ENCODE results near the gene KRT7.
"Not testable (repeated sequence)": the region's sequence is repeated elsewhere in the genome, so short reads cannot be mapped to it uniquely, and the experiment has no call there.

KRT7 gene

DNA sequence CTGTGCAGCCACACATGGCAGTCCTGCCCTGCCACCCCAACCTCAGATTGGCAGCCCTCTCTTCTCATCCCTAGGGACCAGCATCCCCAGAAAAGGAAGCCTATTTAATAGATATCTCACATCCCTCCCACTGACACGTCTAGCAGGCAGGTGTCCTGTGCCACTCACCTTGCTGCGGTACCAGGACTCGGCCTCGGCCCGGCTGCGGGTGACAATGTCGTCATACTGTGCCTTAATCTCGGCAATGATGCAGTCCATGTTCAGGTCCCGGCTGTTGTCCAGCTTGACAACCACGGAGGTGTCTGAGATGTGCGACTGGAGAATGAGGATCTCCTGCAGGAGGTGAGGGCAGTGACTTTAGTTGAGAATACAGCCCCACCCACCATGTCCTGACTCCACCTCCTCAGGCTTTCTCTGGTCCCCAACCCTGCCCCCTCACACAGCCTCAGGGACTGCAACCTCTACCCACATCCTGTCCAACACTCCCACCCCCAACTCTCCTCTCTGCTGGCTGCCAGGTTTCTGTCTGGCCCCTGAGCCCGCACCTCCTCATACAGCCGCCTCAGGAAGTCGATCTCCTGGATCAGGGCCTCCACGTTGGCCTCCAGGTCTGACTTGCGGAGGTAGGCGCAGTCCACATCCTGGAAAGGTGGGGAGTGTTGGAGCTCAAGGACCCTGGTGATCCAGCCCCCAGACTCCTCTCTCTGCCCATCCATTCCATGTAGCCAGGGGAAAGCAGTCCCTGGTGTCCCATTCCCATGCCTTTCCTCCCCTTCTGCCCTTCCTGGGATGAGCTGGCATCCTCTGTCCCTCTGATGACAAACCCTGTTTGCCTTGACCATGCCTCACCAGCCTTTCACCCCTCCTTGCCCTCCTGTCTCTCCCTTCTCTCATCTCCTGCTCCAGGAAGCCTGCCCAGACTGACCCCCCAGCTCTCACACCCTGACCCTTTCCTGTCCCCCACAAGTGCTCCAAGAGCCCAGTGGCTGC lies 55.1 kb downstream of the KRT7 start:
- not testable (repeated sequence) for H3K4me3 ChIP-seq (ENCODE audit: low read depth, low read length); H3K9ac ChIP-seq (ENCODE audit: low read depth, low read length); H3K27me3 ChIP-seq (ENCODE audit: control insufficient read depth, insufficient read depth, low read length); H3K4me1 ChIP-seq (ENCODE audit: control insufficient read depth, insufficient read depth, low read length); H3K9me3 ChIP-seq (ENCODE audit: control insufficient read depth, insufficient read depth, low read length); H3K36me3 ChIP-seq (ENCODE audit: control insufficient read depth, insufficient read depth, low read length)

DNA sequence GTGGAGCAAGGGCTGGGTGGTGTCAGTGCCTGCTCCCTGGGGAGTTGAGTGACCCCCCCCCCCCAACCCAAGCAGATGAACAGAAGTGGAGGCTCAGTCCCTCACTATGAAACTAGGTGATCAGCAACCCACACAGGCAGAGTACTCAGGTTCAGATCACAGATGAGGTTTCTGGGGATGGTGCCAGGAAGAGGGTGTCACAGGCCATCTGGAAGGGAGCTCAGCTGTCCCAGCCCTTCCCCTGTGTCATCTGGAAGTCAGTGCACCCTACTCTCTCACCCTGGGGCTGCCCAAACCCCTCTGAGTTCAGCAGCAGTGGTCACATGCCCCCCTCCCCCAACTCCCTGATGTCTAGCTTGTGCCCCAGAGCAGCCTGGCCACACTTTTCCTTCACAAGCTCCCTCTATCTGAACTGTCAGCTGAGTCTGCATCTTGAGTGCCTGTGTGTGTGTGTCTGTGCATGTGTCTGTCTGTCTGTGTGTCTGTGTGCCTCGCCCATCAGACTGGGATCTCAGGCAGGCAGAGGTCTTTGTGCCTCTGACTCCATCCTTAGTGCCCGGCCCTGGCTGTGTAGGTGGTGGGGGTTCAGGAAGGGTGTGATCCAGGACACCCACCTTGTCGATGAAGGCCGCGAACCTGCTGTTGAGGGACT lies 57.6 kb downstream of the KRT7 start:
- H3K4me1 ChIP-seq (ENCODE audit: control insufficient read depth, insufficient read depth, low read length); H3K4me3 ChIP-seq (ENCODE audit: low read depth, low read length); H3K36me3 ChIP-seq (ENCODE audit: control insufficient read depth, insufficient read depth, low read length); H3K27me3 ChIP-seq (ENCODE audit: control insufficient read depth, insufficient read depth, low read length); H3K9me3 ChIP-seq (ENCODE audit: control insufficient read depth, insufficient read depth, low read length); H3K9ac ChIP-seq (ENCODE audit: low read depth, low read length): not testable (repeated sequence)

DNA sequence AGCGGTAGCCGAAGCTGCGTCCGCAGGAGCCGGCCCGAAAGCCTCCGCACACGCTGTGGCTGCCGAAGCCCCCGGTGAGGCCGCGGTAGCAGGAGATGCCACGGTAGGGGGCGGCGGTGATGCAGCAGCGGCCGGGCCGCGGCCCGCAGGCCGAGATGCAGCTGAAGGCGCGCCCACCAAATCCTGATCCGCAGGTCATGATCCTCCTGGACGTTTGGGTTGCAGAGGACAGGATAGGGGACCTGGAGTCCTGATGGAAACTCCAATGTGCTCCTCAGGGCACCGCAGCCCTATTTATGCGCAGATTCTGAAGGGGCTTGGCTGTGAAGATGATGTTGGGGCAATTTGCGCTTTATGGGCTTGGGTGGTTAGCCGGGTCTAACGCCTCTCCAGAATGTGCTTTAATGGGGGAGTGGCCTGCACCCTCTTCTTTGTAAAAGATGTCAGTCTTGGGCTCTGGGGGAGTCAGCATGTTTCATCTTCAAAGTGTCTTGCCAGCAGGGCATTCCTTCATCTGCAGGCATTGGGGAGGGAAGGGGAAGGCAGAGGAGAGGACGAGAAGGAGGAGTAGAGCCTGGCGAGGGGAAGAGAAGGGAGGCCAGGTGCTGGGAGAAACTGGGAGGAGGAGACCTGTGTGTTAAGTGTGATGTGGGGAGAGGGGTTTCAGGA lies 58.4 kb downstream of the KRT7 start, which contains the start of gene KRT81:
TSS of gene KRT81 (minus strand) at position 268 of the 669 bp plus-strand sequence. CDS start at position 199, 69 bp downstream.
- Histone ChIP-seq H3K27me3 (ENCODE audit: control insufficient read depth, insufficient read depth, low read length) (no peaks in the 10 kb centered on the region), H3K4me3 (ENCODE audit: low read depth, low read length) (no peak within 1 kb of the TSS)

DNA sequence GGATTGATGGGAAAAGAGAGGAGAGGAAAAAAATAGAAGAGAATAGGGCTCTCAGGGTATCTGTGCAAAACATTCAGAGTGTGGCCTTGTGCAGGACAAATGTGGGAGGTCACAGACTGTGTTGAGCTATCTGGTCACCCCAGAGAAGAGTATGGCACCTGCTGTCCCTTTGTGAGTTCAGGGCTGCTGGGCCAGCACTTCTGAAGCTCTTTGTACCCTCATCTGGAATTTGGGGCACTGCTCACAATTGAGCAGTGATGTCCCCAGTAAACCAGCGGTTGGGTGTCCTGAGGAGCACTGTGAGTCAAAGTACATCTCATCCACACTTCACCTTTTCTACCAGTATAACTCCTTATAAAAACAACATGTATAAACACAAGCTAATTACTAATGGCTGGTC lies 60.9 kb downstream of the KRT7 start:
- Histone ChIP-seq H3K27me3 (ENCODE audit: control insufficient read depth, insufficient read depth, low read length) (peaks cover 3% of the 10 kb centered on the region), H3K4me3 (ENCODE audit: low read depth, low read length) (no peak overlapping the region), H3K36me3 (ENCODE audit: control insufficient read depth, insufficient read depth, low read length) (no peaks in the 10 kb centered on the region), H3K4me1 (ENCODE audit: control insufficient read depth, insufficient read depth, low read length) (no peaks in the 10 kb centered on the region), H3K9me3 (ENCODE audit: control insufficient read depth, insufficient read depth, low read length) (no peaks in the 10 kb centered on the region), H3K9ac (ENCODE audit: low read depth, low read length) (no peak overlapping the region)

More for the DNA sequence above, 58.4 kb downstream of the KRT7 start, which contains the start of gene KRT81:
- H3K9me3 ChIP-seq (ENCODE audit: control insufficient read depth, insufficient read depth, low read length): no peaks in the 10 kb centered on the region
- H3K36me3 ChIP-seq (ENCODE audit: control insufficient read depth, insufficient read depth, low read length): no peaks in the 10 kb centered on the region
- no peak within 1 kb of the TSS for H3K9ac ChIP-seq (ENCODE audit: low read depth, low read length)
- H3K4me1 ChIP-seq (ENCODE audit: control insufficient read depth, insufficient read depth, low read length): no peaks in the 10 kb centered on the region

DNA sequence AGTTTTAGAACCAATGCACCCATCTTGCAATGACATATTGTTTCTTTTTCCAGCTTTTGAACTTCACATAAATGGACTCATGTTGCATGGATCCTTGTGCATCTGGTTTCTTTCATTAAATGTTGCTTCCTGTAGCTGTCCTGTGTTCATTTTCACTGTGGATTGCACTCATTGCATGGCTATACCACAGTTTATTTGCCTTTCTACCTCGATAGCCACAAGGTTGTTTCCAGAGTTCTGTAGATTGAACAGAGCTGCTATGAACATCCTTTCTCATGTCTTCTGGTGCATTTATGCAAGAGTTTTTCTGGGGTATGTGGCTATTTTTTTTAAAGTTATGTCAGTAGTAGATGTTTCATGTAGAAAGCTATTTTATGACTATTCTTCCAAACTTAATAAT lies 61.8 kb downstream of the KRT7 start:
- Histone ChIP-seq H3K4me3 (ENCODE audit: low read depth, low read length) (no peak overlapping the region), H3K9me3 (ENCODE audit: control insufficient read depth, insufficient read depth, low read length) (no peaks in the 10 kb centered on the region), H3K4me1 (ENCODE audit: control insufficient read depth, insufficient read depth, low read length) (no peaks in the 10 kb centered on the region), H3K36me3 (ENCODE audit: control insufficient read depth, insufficient read depth, low read length) (no peaks in the 10 kb centered on the region), H3K9ac (ENCODE audit: low read depth, low read length) (no peak overlapping the region), H3K27me3 (ENCODE audit: control insufficient read depth, insufficient read depth, low read length) (peaks cover 3% of the 10 kb centered on the region)

DNA sequence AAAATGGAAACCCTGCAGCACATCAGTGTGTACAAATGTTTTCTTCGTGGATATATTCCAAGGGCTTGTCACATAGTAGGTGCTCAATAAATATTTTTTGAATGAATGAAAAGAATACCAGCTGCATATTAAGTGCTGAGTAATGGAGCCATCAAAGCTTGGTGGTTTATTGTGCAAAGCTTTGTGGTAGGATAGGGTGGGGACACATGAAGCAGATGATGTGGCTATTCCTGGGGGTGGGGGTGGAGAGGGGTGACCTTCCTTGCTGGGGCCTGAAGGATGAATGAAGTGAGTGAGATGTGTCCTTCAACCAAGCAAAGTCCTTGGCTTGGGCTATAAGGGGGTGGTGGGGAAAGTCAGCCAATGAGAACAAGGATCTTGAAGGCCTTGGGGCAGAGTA lies 62.6 kb downstream of the KRT7 start:
- Histone ChIP-seq H3K9me3 (ENCODE audit: control insufficient read depth, insufficient read depth, low read length) (no peaks in the 10 kb centered on the region), H3K9ac (ENCODE audit: low read depth, low read length) (no peak overlapping the region), H3K4me1 (ENCODE audit: control insufficient read depth, insufficient read depth, low read length) (no peaks in the 10 kb centered on the region), H3K4me3 (ENCODE audit: low read depth, low read length) (no peak overlapping the region), H3K36me3 (ENCODE audit: control insufficient read depth, insufficient read depth, low read length) (no peaks in the 10 kb centered on the region), H3K27me3 (ENCODE audit: control insufficient read depth, insufficient read depth, low read length) (peaks cover 3% of the 10 kb centered on the region)

DNA sequence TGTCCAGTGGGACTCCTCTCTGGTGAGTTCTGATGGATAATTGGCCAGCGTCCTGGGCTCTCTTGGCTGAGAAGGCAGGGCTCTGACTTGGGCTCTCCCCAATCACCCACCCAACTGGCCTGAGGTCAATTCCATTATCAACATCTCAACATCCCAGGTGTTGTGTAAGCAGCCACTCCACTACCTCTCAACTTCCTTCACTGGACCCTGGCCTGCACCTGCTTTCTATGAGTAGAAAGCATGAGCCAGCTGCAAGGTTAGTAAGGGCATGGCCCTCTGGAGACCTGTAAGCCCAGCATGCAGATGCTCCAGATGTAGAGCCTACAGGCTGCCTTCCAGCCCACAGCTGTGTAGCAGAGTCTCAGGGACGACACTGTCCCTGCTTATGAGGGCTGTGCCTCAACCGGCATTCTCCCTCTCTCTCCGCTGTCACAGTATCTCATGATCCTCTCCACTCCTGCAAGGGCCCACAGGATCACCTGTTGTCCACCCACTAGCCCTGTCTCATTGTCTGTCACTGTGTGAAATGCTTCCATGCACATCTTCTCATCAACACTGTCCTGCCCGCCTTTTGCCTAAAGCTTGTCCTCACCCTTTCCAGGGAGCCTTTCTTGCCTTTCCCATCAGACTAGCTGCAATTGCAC lies 63.7 kb downstream of the KRT7 start:
- H3K36me3 ChIP-seq (ENCODE audit: control insufficient read depth, insufficient read depth, low read length): no peaks in the 10 kb centered on the region

More for the DNA sequence above, 63.7 kb downstream of the KRT7 start:
- Histone ChIP-seq H3K4me1 (ENCODE audit: control insufficient read depth, insufficient read depth, low read length) (no peaks in the 10 kb centered on the region), H3K4me3 (ENCODE audit: low read depth, low read length) (no peak overlapping the region), H3K27me3 (ENCODE audit: control insufficient read depth, insufficient read depth, low read length) (peaks cover 3% of the 10 kb centered on the region), H3K9me3 (ENCODE audit: control insufficient read depth, insufficient read depth, low read length) (no peaks in the 10 kb centered on the region), H3K9ac (ENCODE audit: low read depth, low read length) (no peak overlapping the region)

Measured in iPS-15b (cell line).